Measurements from ENCODE around the gene AFM. TPM values are rescaled to one million over a fixed set of nuclear protein-coding genes. Genes with fewer than 3 reads are reported as not detected.
"Not testable (repeated sequence)": the region's sequence is repeated elsewhere in the genome, so short reads cannot be mapped to it uniquely, and the experiment has no call there.

The AFM gene
- total RNA-seq, 1 donor from 2014 or later: 2.9 TPM

- Mint-ChIP-seq H3K4me1 (ENCODE audit: unreplicated experiment) (no peaks in the 10 kb centered on the region), H3K9me3 (no peaks in the 10 kb centered on the region), H3K27me3 (no peaks in the 10 kb centered on the region), H3K27ac (no peak overlapping the region), H3K36me3 (no peaks in the 10 kb centered on the region), H3K4me3 (no peak overlapping the region)
- no peak for DNase-seq (ENCODE audit: extremely low spot score, unreplicated experiment)
- TF ChIP-seq CTCF (conservative IDR thresholded peaks at IDR 0.05): no peak
Observed at GRCh38 chr4:73541251-73541650, 59.7 kb downstream of the AFM start.

- H3K36me3 Mint-ChIP-seq: no peaks in the 10 kb centered on the region
- TF ChIP-seq CTCF (conservative IDR thresholded peaks at IDR 0.05): no peak
- no peak for DNase-seq (ENCODE audit: extremely low spot score, unreplicated experiment)
- H3K27me3 Mint-ChIP-seq: no peaks in the 10 kb centered on the region
- no peaks in the 10 kb centered on the region for H3K9me3 Mint-ChIP-seq
- no peak overlapping the region for H3K4me3 Mint-ChIP-seq
- no peak overlapping the region for H3K27ac Mint-ChIP-seq
- no peaks in the 10 kb centered on the region for H3K4me1 Mint-ChIP-seq (ENCODE audit: unreplicated experiment)
Observed at GRCh38 chr4:73544620-73545019, 63.1 kb downstream of the AFM start.

GRCh38 chr4:73550865-73551264 lies 69.3 kb downstream of the AFM start:
- not testable (repeated sequence) for H3K27me3 Mint-ChIP-seq

More at GRCh38 chr4:73550865-73551264, 69.3 kb downstream of the AFM start:
- H3K4me3 Mint-ChIP-seq; H3K36me3 Mint-ChIP-seq; H3K9me3 Mint-ChIP-seq; H3K4me1 Mint-ChIP-seq (ENCODE audit: unreplicated experiment); H3K27ac Mint-ChIP-seq; DNase-seq (ENCODE audit: extremely low spot score, unreplicated experiment): not testable (repeated sequence)

Other genes starting within 250 kb of the AFM start
- 76.5 and 77.7 TPM in 2 replicates for gene ANKRD17, start 222.9 kb upstream of the AFM start, total RNA-seq (ENCODE audit: low replicate concordance)
- gene ALB, start 77.5 kb upstream of the AFM start, total RNA-seq (ENCODE audit: low replicate concordance): 113 and 196 TPM in 2 replicates
- gene AFP, start 45.5 kb upstream of the AFM start, total RNA-seq (ENCODE audit: low replicate concordance): 67.6 and 532 TPM in 2 replicates
- 5.3 and 11.8 TPM in 2 replicates for gene RASSF6, start 138.7 kb downstream of the AFM start, total RNA-seq (ENCODE audit: low replicate concordance)

Data from type B pancreatic cell (in vitro differentiated cells).